ENCODE results near the gene FADS6. TPM values are rescaled to one million over a fixed set of nuclear protein-coding genes. Genes with fewer than 3 reads are reported as not detected.

Gene FADS6
- polyA plus RNA-seq, 1 donor from 2014 or later: not detected

GRCh38 chr17:74881073-74881472, 12.4 kb downstream of the FADS6 start:
- H3K4me2 ChIP-seq (ENCODE audit: low read length): no peak overlapping the region
- no peak overlapping the region for H2AFZ ChIP-seq (ENCODE audit: low read depth, low read length)
- H3K27me3 ChIP-seq (ENCODE audit: insufficient read depth, low read depth, low read length): no peaks in the 10 kb centered on the region
- H3K9ac ChIP-seq (ENCODE audit: low read length): no peak overlapping the region
- no peak overlapping the region for H3K4me3 ChIP-seq (ENCODE audit: low read length)
- H4K20me1 ChIP-seq (ENCODE audit: insufficient read depth): no peaks in the 10 kb centered on the region
- H3K36me3 ChIP-seq (ENCODE audit: insufficient read depth, low read length): no peaks in the 10 kb centered on the region
- H3K27ac ChIP-seq (ENCODE audit: low read length): no peak overlapping the region
- no peaks in the 10 kb centered on the region for H3K9me2 ChIP-seq (ENCODE audit: insufficient read depth, low read length)
- TF ChIP-seq REST (IDR thresholded peaks at IDR 0.05; ENCODE audit: borderline replicate concordance) (no peak), EP300 (conservative IDR thresholded peaks at IDR 0.05; ENCODE audit: poor library complexity, severe bottlenecking) (no peak), MXI1 (conservative IDR thresholded peaks at IDR 0.05; ENCODE audit: poor library complexity, severe bottlenecking) (no peak), RAD21 (conservative IDR thresholded peaks at IDR 0.05) (no peak), TAF1 (IDR thresholded peaks at IDR 0.05; ENCODE audit: low read depth) (no peak), CTCF (IDR thresholded peaks at IDR 0.05; ENCODE audit: poor library complexity, severe bottlenecking) (no peak), POLR2AphosphoS5 (IDR thresholded peaks at IDR 0.05) (no peak), SMC3 (conservative IDR thresholded peaks at IDR 0.05; ENCODE audit: poor library complexity) (no peak), EZH2 (IDR thresholded peaks at IDR 0.05; ENCODE audit: borderline replicate concordance, insufficient read depth, low read length, poor library complexity, severe bottlenecking) (no peak)
- H3K9me3 ChIP-seq (ENCODE audit: low read length): no peaks in the 10 kb centered on the region
- H3F3A ChIP-seq (ENCODE audit: insufficient read depth, low read length, poor library complexity, severe bottlenecking): no peaks in the 10 kb centered on the region
- H3K79me2 ChIP-seq (replicated peaks; ENCODE audit: insufficient read depth, low read length): no peaks in the 10 kb centered on the region

- H3K4me3 ChIP-seq (ENCODE audit: low read length): no peak overlapping the region
- H3K27me3 ChIP-seq (ENCODE audit: insufficient read depth, low read depth, low read length): no peaks in the 10 kb centered on the region
- no peak overlapping the region for H2AFZ ChIP-seq (ENCODE audit: low read depth, low read length)
- H3K4me2 ChIP-seq (ENCODE audit: low read length): no peak overlapping the region
- H3K9ac ChIP-seq (ENCODE audit: low read length): no peak overlapping the region
- TF ChIP-seq EZH2 (IDR thresholded peaks at IDR 0.05; ENCODE audit: borderline replicate concordance, insufficient read depth, low read length, poor library complexity, severe bottlenecking): no peak
- TF ChIP-seq SMC3 (conservative IDR thresholded peaks at IDR 0.05; ENCODE audit: poor library complexity): no peak
- no peak for TF ChIP-seq POLR2AphosphoS5 (IDR thresholded peaks at IDR 0.05)
- no peak for TF ChIP-seq CTCF (IDR thresholded peaks at IDR 0.05; ENCODE audit: poor library complexity, severe bottlenecking)
- TF ChIP-seq MXI1 (conservative IDR thresholded peaks at IDR 0.05; ENCODE audit: poor library complexity, severe bottlenecking): no peak
- no peak for TF ChIP-seq RAD21 (conservative IDR thresholded peaks at IDR 0.05)
- no peaks in the 10 kb centered on the region for H4K20me1 ChIP-seq (ENCODE audit: insufficient read depth)
- H3K9me2 ChIP-seq (ENCODE audit: insufficient read depth, low read length): no peaks in the 10 kb centered on the region
- H3K36me3 ChIP-seq (ENCODE audit: insufficient read depth, low read length): no peaks in the 10 kb centered on the region
- no peaks in the 10 kb centered on the region for H3K79me2 ChIP-seq (replicated peaks; ENCODE audit: insufficient read depth, low read length)
- H3F3A ChIP-seq (ENCODE audit: insufficient read depth, low read length, poor library complexity, severe bottlenecking): no peaks in the 10 kb centered on the region
- no peaks in the 10 kb centered on the region for H3K9me3 ChIP-seq (ENCODE audit: low read length)
- no peak overlapping the region for H3K27ac ChIP-seq (ENCODE audit: low read length)
Measured at GRCh38 chr17:74879308-74879707, 14.1 kb downstream of the FADS6 start.
